Kidney epithelial cell (primary cell): ENCODE measurements around the gene ZSCAN25. TPM values are rescaled to one million over a fixed set of nuclear protein-coding genes. Genes with fewer than 3 reads are reported as not detected.

Experiments used
- DNase-seq: peaks from one replicate; pipeline ENCODE4 v3.0.0-alpha.2; 2010; ENCODE audit warnings: low read depth
- H3K27me3 ChIP-seq: 2 replicates; pipeline ENCODE4 v1.6.0; 2011; ENCODE audit warnings: low read length; ENCODE audit not compliant: control insufficient read depth, insufficient read depth
- H3K36me3 ChIP-seq: 2 replicates; pipeline ENCODE4 v1.5.1; 2011; ENCODE audit warnings: low read length; ENCODE audit not compliant: control insufficient read depth, insufficient read depth
- H3K4me3 ChIP-seq: 2 replicates; pipeline ENCODE4 v1.5.1; 2011; ENCODE audit warnings: low read depth, mild to moderate bottlenecking, control low read depth, low read length
- total RNA-seq: library from RNA; depleted of rRNA; stranded (reverse); fragments of >200 nt; gene quantifications from 2 replicates; pipeline ENCODE4 v1.2.3, GENCODE V29; 2015
- TF ChIP-seq, protein P1 (sequence below): IDR thresholded peaks from 2 replicates; pipeline ENCODE4 v1.5.1; 2011; ENCODE audit warnings: mild to moderate bottlenecking, moderate library complexity, low read length, control low read depth, inconsistent platforms; ENCODE audit not compliant: insufficient read depth, poor library complexity, severe bottlenecking

ZSCAN25 gene
- total RNA-seq, 1 donor from 2014 or later: 12.9 TPM

DNA sequence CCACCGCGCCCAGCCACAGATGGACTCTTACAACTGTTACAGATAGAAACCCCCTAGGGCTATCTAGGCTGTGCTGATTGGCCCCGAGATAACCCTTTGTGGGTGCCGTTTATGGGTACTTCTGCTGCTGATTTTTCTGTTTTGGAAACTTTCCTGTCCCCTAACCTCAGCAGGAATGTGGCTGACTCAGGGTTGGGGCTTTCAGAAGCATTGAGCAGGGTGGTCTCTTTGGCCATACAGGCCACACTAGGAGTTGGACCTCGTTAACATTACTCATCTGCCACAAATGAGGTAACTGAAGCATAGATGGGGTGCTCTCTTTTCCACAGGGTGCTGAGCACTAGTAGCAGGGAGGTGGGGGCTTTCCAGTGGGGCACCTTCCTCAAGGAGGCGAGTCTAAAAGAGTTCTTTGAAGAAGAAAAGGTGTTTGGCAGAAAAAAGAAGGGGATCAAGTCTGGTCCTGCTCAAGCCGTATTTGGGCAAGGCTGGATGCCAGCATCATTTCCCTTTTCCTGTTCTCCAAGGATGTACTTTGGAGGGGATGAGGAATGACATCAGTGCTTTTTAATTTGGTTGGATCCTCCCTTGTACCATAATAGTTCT, 6.4 kb downstream of the ZSCAN25 start:
- Histone ChIP-seq H3K4me3 (no peak overlapping the region), H3K36me3 (peaks cover 10% of the 10 kb centered on the region), H3K27me3 (no peaks in the 10 kb centered on the region)
- TF ChIP-seq, protein P1, sequence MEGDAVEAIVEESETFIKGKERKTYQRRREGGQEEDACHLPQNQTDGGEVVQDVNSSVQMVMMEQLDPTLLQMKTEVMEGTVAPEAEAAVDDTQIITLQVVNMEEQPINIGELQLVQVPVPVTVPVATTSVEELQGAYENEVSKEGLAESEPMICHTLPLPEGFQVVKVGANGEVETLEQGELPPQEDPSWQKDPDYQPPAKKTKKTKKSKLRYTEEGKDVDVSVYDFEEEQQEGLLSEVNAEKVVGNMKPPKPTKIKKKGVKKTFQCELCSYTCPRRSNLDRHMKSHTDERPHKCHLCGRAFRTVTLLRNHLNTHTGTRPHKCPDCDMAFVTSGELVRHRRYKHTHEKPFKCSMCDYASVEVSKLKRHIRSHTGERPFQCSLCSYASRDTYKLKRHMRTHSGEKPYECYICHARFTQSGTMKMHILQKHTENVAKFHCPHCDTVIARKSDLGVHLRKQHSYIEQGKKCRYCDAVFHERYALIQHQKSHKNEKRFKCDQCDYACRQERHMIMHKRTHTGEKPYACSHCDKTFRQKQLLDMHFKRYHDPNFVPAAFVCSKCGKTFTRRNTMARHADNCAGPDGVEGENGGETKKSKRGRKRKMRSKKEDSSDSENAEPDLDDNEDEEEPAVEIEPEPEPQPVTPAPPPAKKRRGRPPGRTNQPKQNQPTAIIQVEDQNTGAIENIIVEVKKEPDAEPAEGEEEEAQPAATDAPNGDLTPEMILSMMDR: no peak
- DNase-seq: no peak

DNA sequence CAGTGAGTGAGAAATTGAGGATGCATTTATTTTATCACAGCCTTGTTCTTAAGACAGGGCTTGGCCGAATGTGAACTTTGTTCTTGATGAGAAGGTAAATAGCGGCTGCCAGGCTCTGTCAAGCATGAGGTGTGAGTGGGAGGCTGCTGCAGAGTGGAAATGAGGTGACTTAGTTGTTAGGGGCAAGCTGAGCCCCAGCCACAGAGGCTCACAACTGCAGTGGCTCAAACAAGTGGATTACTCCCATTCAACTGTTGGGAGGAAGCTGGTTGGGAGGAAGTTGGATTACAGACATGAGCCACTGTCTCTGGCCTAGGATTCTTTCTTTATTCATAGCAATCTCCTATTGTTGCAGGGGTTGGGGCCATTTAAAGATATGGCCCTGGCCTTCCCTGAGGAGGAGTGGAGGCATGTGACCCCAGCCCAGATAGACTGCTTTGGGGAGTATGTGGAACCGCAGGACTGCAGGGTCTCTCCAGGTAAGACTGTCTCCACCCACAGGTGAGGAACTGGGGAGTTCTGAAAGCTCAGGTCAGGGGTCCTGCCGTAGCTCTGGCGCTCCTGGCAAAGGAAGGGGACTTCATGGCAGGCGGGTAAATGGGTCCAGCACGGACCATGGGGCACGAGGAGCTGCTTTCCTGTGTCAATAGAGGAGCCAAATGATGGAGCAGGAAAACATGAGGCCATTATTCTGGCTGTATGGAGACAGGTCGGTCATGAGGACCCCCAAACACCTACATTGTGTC, 7.1 kb downstream of the ZSCAN25 start:
- TF ChIP-seq, protein P1: no peak
- peaks cover 10% of the 10 kb centered on the region for H3K36me3 ChIP-seq
- no peak for DNase-seq
- H3K27me3 ChIP-seq: no peaks in the 10 kb centered on the region
- no peak overlapping the region for H3K4me3 ChIP-seq

DNA sequence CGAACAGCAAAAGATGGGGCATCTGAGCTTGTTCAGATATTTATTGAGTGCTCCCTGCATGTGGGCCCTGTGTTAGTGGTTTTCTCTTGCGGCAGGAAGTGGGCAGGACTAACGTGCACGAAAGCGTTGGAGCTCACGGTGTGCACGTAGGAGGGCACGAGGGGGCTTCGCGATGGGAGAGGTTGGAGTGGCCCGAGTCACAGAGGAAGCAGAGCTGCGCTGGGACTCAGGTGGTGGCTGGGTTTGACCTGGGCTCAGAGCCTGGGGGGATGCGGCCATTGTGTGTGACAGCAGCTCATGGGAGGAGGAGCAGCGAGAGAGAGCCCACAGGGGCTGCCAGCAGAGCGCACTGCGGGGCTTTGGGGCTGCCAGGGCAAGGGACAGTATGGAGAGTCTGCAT, 7.7 kb downstream of the ZSCAN25 start:
- no peak for DNase-seq
- TF ChIP-seq, protein P1: no peak
- H3K4me3 ChIP-seq: no peak overlapping the region
- H3K36me3 ChIP-seq: peaks cover 10% of the 10 kb centered on the region
- H3K27me3 ChIP-seq: no peaks in the 10 kb centered on the region

DNA sequence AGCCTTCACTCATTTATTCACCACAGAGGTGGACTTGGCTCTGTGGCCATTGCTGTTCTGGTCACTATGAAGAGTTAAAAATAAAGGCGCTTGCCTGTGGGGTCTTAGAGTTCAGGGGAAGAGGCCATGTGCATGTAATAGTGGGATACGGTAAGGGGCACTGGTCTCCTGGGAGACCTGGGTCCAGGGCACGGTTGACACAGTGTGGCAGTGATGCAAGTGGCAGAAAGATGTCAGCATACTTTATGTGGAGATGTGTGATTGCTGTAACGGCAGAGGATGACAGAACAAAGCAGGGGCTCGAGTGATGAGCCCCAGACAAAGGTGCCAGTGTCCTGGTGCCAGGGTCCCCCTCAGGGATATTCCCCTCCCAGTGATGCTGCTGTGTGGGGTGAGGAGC, 8.6 kb downstream of the ZSCAN25 start:
- no peak for DNase-seq
- TF ChIP-seq, protein P1: no peak
- H3K4me3 ChIP-seq: no peak overlapping the region
- peaks cover 11% of the 10 kb centered on the region for H3K36me3 ChIP-seq
- no peaks in the 10 kb centered on the region for H3K27me3 ChIP-seq

DNA sequence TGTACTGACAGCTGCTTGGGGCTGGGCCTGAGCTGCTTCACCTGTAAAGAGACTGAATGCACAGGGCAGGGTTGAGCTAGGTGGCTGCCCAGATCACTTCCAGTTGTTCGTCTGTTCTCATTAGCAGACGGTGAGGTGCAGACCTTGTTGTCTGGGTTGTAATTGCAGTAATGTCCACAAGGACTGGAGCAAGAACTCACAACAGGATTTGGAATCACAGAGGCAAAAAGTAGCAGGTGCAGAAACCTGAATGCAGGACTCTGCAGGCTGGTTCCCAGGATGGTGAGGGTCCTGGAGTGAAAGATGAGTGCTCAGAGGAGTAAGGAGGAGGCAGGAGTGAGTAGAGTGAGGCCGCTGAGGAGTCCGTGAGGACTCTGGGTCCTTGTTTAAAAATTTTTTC, 9.2 kb downstream of the ZSCAN25 start:
- DNase-seq: no peak
- Histone ChIP-seq H3K36me3 (peaks cover 11% of the 10 kb centered on the region), H3K4me3 (no peak overlapping the region), H3K27me3 (no peaks in the 10 kb centered on the region)
- TF ChIP-seq, protein P1: no peak
